Measurements from ENCODE around the gene DROSHA.

DNA sequence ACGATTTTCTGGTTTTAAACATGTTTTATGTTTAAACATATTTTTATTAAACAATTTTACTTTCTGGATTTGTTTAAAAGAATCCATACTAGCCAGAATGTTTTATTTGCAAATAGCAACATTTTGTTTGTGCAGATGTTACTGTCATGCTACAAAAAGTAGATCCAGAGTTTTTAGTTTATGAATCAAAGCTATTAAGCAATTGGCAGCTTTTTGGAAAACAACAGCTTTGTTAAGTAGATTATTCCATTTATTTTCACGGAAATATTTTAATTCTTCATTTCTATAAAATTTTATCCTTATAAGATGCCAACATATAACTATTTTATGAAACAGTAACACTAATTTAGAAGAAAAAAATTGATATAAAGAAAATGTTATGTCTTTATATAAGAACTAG is 60.9 kb downstream of the DROSHA start:
- no peak for TF ChIP-seq POLR2AphosphoS5 (IDR thresholded peaks at IDR 0.05; ENCODE audit: low read depth, low read length)
- TF ChIP-seq POLR2A (IDR thresholded peaks at IDR 0.05; ENCODE audit: low read depth, low read length), result no peak
- TF ChIP-seq POU2F2 (IDR thresholded peaks at IDR 0.05; ENCODE audit: low read depth, low read length), result no peak
- TF ChIP-seq SPI1 (IDR thresholded peaks at IDR 0.05; ENCODE audit: low read depth, low read length), result no peak
- no peak for TF ChIP-seq TAF1 (IDR thresholded peaks at IDR 0.05; ENCODE audit: low read depth, low read length)
- no peak for TF ChIP-seq PAX5 (IDR thresholded peaks at IDR 0.05; ENCODE audit: insufficient read depth, low read length, severe bottlenecking)

Measured in GM12891 (cell line).